GM03348 (cell line): ENCODE measurements around the gene BBS9.
A peak's percentile ranks its signal among the peaks of the same experiment; 100 is the strongest.
"Not testable (repeated sequence)": the region's sequence is repeated elsewhere in the genome, so short reads cannot be mapped to it uniquely, and the experiment has no call there.

Experiments
- DNase-seq: peaks from one replicate; pipeline ENCODE4 v3.0.0; 2012; ENCODE audit warnings: low spot score

BBS9 gene

GRCh38 chr7:33128990-33129805 is at the start of gene BBS9:
Gene BBS9 (plus strand): TSS chr7:33129564. CDS start chr7:33146253, 16,689 bp downstream.
- DNase-seq: peak; percentile 98

- DNase-seq: no peak
Observed at GRCh38 chr7:33079763-33080690, 49.3 kb upstream of the BBS9 start.

- no peak for DNase-seq
Observed at GRCh38 chr7:33087356-33087755, 42.0 kb upstream of the BBS9 start.

- no peak for DNase-seq
Observed at GRCh38 chr7:33087858-33088257, 41.5 kb upstream of the BBS9 start.

- no peak for DNase-seq
Observed at GRCh38 chr7:33089142-33089541, 40.2 kb upstream of the BBS9 start.

GRCh38 chr7:33091111-33091531 is 38.2 kb upstream of the BBS9 start:
- no peak for DNase-seq

- DNase-seq: no peak
Observed at GRCh38 chr7:33091641-33092191, 37.6 kb upstream of the BBS9 start.

GRCh38 chr7:33093266-33093665 is 36.1 kb upstream of the BBS9 start:
- no peak for DNase-seq

GRCh38 chr7:33094745-33095275 is 34.6 kb upstream of the BBS9 start:
- not testable (repeated sequence) for DNase-seq

- DNase-seq: no peak
Observed at GRCh38 chr7:33099154-33099940, 30.0 kb upstream of the BBS9 start.

- no peak for DNase-seq
Observed at GRCh38 chr7:33100770-33101169, 28.6 kb upstream of the BBS9 start.

- peak; percentile 16 for DNase-seq
Observed at GRCh38 chr7:33101906-33102305, 27.5 kb upstream of the BBS9 start.

- peak; percentile 52 for DNase-seq
Observed at GRCh38 chr7:33107136-33108066, 22.0 kb upstream of the BBS9 start.

- DNase-seq: peak; percentile 34
Observed at GRCh38 chr7:33108554-33109004, 20.8 kb upstream of the BBS9 start.

GRCh38 chr7:33109005-33109757 is 20.2 kb upstream of the BBS9 start, which contains the start of gene RP9:
Gene RP9 (minus strand): TSS chr7:33109404. CDS start chr7:33109372, 32 bp downstream.
- DNase-seq: peak; percentile 93

GRCh38 chr7:33109758-33110238 is 19.6 kb upstream of the BBS9 start:
- DNase-seq: no peak

- DNase-seq: no peak
Observed at GRCh38 chr7:33111614-33112013, 17.8 kb upstream of the BBS9 start.

GRCh38 chr7:33114976-33115375 is 14.4 kb upstream of the BBS9 start:
- no peak for DNase-seq

GRCh38 chr7:33118383-33118782 is 11.0 kb upstream of the BBS9 start:
- no peak for DNase-seq
